ENCODE measurements around the gene SCGB1A1. TPM values are rescaled to one million over a fixed set of nuclear protein-coding genes. Genes with fewer than 3 reads are reported as not detected.

Gene SCGB1A1
- total RNA-seq, 1 donor from 2014 or later: 3.1 TPM

DNA sequence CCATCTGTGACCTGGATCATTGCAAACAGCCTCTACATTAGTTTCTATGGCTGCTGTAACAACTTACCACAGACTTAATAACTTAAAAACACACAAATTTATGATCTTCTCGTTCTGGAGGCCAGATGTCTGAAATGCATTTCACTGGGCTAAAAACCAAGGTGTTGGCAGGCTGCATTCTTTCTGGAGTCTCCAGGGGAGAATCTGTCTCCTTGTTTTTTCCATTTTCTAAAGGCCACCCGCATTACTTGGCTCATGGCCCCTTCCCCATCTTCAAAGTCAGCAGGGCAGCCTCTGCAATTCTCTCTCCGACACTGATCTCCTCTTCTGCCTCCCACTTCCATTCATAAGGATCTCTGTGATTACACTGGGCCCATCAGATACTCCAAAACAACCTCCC, 11.6 kb downstream of the SCGB1A1 start:
- Mint-ChIP-seq H3K9me3 (ENCODE audit: low read depth) (no peaks in the 10 kb centered on the region), H3K36me3 (ENCODE audit: insufficient read depth) (no peaks in the 10 kb centered on the region), H3K27me3 (no peaks in the 10 kb centered on the region), H3K4me1 (ENCODE audit: low read depth) (peaks cover 20% of the 10 kb centered on the region), H3K4me3 (ENCODE audit: low read depth) (no peak overlapping the region), H3K27ac (no peak overlapping the region)
- no peak for DNase-seq (ENCODE audit: low spot score, unreplicated experiment)
- TF ChIP-seq, protein P1, sequence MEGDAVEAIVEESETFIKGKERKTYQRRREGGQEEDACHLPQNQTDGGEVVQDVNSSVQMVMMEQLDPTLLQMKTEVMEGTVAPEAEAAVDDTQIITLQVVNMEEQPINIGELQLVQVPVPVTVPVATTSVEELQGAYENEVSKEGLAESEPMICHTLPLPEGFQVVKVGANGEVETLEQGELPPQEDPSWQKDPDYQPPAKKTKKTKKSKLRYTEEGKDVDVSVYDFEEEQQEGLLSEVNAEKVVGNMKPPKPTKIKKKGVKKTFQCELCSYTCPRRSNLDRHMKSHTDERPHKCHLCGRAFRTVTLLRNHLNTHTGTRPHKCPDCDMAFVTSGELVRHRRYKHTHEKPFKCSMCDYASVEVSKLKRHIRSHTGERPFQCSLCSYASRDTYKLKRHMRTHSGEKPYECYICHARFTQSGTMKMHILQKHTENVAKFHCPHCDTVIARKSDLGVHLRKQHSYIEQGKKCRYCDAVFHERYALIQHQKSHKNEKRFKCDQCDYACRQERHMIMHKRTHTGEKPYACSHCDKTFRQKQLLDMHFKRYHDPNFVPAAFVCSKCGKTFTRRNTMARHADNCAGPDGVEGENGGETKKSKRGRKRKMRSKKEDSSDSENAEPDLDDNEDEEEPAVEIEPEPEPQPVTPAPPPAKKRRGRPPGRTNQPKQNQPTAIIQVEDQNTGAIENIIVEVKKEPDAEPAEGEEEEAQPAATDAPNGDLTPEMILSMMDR (IDR thresholded peaks at IDR 0.05; ENCODE audit: unreplicated experiment): no peak

DNA sequence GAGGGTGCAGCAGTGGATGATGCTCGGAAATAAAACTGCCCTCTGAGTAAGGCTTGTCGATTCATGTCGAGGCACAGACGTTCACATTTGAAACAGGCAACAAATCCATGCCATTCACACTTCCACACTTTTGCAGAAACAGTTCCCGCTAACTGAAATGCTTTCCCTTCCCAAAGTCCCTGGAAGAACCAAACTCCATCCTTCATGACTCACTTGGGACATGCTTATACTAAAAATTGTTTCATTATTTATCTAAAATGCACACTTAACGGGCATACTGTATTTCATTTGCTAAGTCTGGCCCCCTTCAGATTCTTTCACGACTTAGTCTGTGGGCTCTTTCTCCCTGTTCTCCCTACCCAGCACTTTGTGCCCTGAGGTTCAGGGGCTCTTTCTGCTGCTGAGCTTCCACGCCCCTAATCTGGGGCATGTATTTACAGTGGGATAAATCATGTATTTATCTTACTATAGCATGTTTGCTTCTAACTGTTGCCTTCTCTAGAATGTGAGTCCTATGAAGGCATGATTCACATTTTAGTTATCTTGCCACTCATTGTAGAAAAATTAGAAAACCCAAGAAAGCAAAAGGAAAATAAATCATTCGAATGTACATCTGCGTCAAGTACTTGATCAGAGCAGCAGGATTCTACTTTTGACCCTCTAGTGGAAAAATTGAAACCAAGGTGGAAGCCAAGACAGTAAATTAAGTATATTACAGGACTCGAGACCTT, 12.5 kb downstream of the SCGB1A1 start:
- H3K4me1 Mint-ChIP-seq (ENCODE audit: low read depth): peaks cover 17% of the 10 kb centered on the region
- H3K9me3 Mint-ChIP-seq (ENCODE audit: low read depth): no peaks in the 10 kb centered on the region
- H3K27ac Mint-ChIP-seq: no peak overlapping the region
- no peaks in the 10 kb centered on the region for H3K27me3 Mint-ChIP-seq
- DNase-seq (ENCODE audit: low spot score, unreplicated experiment): no peak
- TF ChIP-seq, protein P1 (IDR thresholded peaks at IDR 0.05; ENCODE audit: unreplicated experiment): no peak
- H3K4me3 Mint-ChIP-seq (ENCODE audit: low read depth): no peak overlapping the region
- no peaks in the 10 kb centered on the region for H3K36me3 Mint-ChIP-seq (ENCODE audit: insufficient read depth)

DNA sequence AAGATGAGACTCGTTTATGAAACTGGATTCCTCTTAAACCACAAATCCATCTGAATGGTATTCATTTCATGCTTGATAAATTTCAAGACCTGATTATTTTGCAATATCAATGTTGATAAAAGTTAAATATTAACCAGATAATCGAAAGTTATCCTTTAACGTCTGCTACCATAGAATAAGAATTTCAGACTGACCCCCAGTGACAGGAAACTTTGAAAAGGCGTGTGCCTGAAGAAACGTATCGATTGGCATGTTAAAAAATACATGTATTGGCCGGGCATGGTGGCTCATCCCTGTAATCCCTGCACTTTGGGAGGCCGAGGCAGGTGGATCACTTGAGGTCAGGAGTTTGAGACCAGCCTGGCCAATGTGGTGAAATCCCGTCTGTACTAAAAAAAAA, 13.9 kb downstream of the SCGB1A1 start:
- no peaks in the 10 kb centered on the region for H3K9me3 Mint-ChIP-seq (ENCODE audit: low read depth)
- H3K27me3 Mint-ChIP-seq: no peaks in the 10 kb centered on the region
- no peaks in the 10 kb centered on the region for H3K36me3 Mint-ChIP-seq (ENCODE audit: insufficient read depth)
- no peak overlapping the region for H3K27ac Mint-ChIP-seq
- H3K4me3 Mint-ChIP-seq (ENCODE audit: low read depth): no peak overlapping the region
- no peak for DNase-seq (ENCODE audit: low spot score, unreplicated experiment)
- H3K4me1 Mint-ChIP-seq (ENCODE audit: low read depth): peaks cover 10% of the 10 kb centered on the region
- TF ChIP-seq, protein P1 (IDR thresholded peaks at IDR 0.05; ENCODE audit: unreplicated experiment): no peak

DNA sequence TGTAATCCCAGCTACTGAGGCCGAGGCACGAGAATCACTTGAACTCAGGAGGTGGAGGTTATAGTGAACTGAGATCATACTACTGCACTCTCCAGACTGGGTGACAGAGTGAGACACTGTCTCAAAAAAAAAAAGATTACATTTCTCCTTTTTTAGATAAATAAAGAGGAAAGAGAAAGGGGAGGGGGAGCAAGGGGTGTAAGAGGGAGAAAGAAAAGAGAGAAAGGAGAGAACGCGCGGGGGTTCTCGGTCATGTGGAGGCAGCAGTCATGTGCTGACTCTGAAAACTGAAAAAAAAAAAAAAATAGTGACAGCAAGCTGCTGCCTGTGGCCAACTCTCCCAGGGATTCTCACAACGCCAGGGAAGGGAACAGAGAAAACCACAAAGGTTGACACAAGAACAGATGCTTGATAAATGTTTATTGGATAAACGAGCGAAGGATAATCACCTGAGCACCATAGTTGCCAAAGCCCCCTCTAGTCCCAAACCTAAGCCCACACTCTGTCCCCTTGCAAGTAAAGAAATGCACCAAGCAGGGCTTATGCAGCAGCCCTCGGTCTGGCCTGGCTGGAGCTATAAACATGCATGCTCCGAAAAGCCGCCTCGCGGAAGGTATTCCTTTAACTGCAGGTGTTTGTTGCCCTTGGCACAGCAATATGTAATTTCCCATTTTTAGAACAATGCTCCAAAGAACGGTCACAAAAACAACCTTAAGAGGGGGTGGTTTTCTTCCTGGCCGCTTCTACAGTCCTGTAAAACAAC, 14.5 kb downstream of the SCGB1A1 start:
- no peak overlapping the region for H3K27ac Mint-ChIP-seq
- peaks cover 9% of the 10 kb centered on the region for H3K4me1 Mint-ChIP-seq (ENCODE audit: low read depth)
- H3K27me3 Mint-ChIP-seq: no peaks in the 10 kb centered on the region
- no peaks in the 10 kb centered on the region for H3K9me3 Mint-ChIP-seq (ENCODE audit: low read depth)
- H3K4me3 Mint-ChIP-seq (ENCODE audit: low read depth): no peak overlapping the region
- TF ChIP-seq, protein P1 (IDR thresholded peaks at IDR 0.05; ENCODE audit: unreplicated experiment): no peak
- no peak for DNase-seq (ENCODE audit: low spot score, unreplicated experiment)
- H3K36me3 Mint-ChIP-seq (ENCODE audit: insufficient read depth): no peaks in the 10 kb centered on the region

DNA sequence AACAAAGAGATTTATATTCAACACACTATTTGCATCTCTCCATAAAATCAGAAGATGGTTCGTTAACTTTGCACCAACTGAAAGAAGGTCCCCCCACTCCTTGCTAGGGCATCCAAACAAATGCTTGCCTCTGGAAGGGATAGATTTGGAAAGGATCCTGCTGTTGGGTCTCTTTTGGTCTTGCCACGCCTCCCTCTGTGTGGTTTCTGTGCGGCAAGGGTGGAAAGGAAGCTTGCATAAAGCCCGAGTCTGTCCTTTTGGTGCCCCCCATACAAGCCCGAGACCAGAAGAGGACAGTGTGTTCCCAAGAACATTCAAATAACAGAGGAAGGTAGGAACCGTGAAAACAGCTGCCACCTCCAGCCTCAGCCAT, 15.1 kb downstream of the SCGB1A1 start:
- no peaks in the 10 kb centered on the region for H3K27me3 Mint-ChIP-seq
- DNase-seq (ENCODE audit: low spot score, unreplicated experiment): no peak
- no peaks in the 10 kb centered on the region for H3K9me3 Mint-ChIP-seq (ENCODE audit: low read depth)
- H3K27ac Mint-ChIP-seq: no peak overlapping the region
- H3K4me1 Mint-ChIP-seq (ENCODE audit: low read depth): peaks cover 8% of the 10 kb centered on the region
- H3K36me3 Mint-ChIP-seq (ENCODE audit: insufficient read depth): no peaks in the 10 kb centered on the region
- H3K4me3 Mint-ChIP-seq (ENCODE audit: low read depth): no peak overlapping the region
- TF ChIP-seq, protein P1 (IDR thresholded peaks at IDR 0.05; ENCODE audit: unreplicated experiment): no peak
